GM10248 (cell line): ENCODE results near the gene HBG2.

Experiments
- CTCF ChIA-PET: fragments of 300-600 bp; sonication (Branson Sonifier 250); formaldehyde crosslinking; extraction: SDS; loops from one replicate; lab custom pipeline; 2021; ENCODE audit warnings: antibody characterized with exemption; lab: Yijun Ruan, JAX
- POLR2A ChIA-PET: fragments of 350-650 bp; sonication (Branson Sonifier 250); formaldehyde crosslinking; extraction: SDS; loops from one replicate; lab custom pipeline; 2020; ENCODE audit warnings: antibody characterized with exemption; lab: Yijun Ruan, JAX
- DNase-seq: peaks from one replicate; pipeline ENCODE4 v3.0.0; 2012; ENCODE audit errors: extremely low spot score
- TF ChIP-seq, protein P1 (sequence below): IDR thresholded peaks from 2 replicates; pipeline ENCODE4 v1.5.1; 2012; ENCODE audit warnings: mild to moderate bottlenecking, low read depth; ENCODE audit errors: extremely low read depth, missing control alignments, control extremely low read depth

The HBG2 gene

DNA sequence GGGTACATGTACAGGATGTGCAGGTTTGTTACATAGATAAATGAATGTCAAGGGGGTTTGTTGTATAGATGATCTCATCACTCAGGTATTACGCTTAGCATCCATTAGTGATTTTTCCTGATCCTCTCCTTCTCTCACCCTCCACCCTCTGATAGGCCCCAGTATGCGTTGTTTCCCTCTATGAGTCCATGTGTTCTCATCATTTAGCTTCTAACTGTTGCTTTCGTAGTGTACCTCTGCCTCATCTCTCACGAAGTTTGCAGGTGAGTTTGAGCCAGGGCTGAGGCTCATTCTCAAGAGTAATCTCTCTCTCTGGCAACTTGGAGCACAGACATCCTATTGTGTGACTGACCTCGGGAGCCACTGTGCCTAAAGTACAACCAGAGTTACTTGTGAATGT is 19.8 kb upstream of the HBG2 start:
- no peak for DNase-seq
- ChIA-PET CTCF (no interaction called here), POLR2A (no interaction called here)
- TF ChIP-seq, protein P1, sequence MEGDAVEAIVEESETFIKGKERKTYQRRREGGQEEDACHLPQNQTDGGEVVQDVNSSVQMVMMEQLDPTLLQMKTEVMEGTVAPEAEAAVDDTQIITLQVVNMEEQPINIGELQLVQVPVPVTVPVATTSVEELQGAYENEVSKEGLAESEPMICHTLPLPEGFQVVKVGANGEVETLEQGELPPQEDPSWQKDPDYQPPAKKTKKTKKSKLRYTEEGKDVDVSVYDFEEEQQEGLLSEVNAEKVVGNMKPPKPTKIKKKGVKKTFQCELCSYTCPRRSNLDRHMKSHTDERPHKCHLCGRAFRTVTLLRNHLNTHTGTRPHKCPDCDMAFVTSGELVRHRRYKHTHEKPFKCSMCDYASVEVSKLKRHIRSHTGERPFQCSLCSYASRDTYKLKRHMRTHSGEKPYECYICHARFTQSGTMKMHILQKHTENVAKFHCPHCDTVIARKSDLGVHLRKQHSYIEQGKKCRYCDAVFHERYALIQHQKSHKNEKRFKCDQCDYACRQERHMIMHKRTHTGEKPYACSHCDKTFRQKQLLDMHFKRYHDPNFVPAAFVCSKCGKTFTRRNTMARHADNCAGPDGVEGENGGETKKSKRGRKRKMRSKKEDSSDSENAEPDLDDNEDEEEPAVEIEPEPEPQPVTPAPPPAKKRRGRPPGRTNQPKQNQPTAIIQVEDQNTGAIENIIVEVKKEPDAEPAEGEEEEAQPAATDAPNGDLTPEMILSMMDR: no peak

DNA sequence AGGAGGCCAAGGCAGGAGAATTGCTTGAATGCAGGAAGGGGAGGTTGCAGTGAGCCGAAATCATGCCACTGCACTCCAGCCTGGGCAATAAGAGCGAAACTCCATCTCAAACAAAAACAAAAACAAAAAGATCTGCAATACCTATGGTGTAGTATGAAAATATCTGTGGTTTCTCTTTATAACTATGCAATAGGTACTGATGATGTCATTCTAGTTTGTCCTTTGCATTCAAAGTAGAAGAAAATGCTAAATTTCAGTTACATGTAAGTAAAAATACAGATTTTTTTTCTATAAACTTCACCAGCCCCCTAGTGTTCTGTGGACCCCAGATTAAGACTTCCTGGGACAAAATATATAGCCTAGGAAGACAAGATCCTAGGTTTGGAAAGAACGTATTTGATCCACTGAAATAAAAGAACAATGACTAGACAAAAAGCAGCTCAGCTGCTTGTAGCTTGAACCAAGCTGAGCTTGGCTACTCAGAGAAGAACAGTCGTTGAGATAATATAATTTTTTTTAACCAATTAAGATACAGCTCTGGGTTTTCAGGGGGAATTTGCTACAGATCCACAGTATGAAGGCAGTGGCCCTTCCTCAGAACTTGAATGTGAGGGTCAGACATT is 17.9 kb upstream of the HBG2 start:
- TF ChIP-seq, protein P1: no peak
- CTCF ChIA-PET: interaction anchor here (1.0 kb wide), 1 partner anchor 13 kb away, joined by 3 read pairs; no protein-coding TSS in a partner anchor
- POLR2A ChIA-PET: no interaction called here

DNA sequence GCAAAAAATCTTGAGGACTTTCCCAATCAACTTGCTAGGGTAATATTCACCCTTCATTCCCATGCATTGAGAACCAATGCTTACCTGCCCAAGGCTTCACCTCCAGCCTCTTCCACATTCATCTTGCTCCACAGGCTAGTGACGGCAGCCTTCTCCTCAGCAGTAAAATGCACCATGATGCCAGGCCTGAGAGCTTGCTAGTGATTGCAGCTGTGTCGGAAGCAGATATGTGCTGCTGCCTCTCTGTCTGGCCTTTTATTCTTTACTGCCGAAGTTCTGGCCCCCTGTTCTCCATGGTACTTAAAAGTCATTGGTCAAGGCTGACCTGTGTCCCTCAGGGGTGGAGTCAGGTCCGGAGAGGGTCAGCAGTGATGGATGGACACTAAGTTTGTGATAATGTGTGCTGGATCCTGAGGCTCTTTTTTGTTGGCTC is 15.2 kb upstream of the HBG2 start, which contains the start of gene HBE1:
HBE1 (minus strand) TSS at position 231 of the 433 bp plus-strand sequence; CDS start at position 176, 55 bp downstream.
- POLR2A ChIA-PET: no interaction called here
- TF ChIP-seq, protein P1: no peak
- no peak for DNase-seq
- CTCF ChIA-PET: interaction anchor here (1.4 to 2.3 kb wide), 2 partner anchors 22 to 29 kb away, joined by 4 to 7 read pairs; no protein-coding TSS in a partner anchor

More for the DNA sequence above, 17.9 kb upstream of the HBG2 start:
- DNase-seq: no peak

DNA sequence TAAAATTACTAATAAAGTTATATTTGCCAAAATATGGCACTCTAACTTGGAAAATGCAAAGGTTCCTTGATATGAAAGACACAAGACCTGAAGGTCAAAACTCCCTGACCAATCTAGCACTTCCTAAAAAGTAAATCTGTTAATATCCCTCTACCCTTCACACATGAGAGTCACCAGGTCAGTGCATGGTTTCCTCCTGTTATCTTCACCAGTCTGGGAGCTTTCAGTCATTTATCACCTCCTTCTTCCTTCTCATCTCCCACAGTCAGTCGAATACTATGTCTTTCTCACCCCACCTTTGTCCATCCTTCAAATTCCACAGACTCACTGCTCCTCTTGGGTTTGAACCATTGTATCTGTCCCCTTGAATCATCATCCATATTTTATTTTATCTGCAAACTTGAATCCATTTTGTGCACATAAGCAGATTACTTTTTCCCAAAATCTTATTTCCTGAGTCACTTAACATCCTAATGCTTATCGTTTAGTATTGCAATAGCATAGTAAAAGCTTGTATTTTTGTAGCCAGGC is 12.5 kb upstream of the HBG2 start:
- CTCF ChIA-PET: interaction anchor here (1.0 kb wide), 1 partner anchor 19 kb away, joined by 4 read pairs; no protein-coding TSS in a partner anchor
- TF ChIP-seq, protein P1: no peak
- POLR2A ChIA-PET: no interaction called here
- no peak for DNase-seq

- TF ChIP-seq, protein P1: no peak
- ChIA-PET POLR2A (no interaction called here), CTCF (no interaction called here)
- no peak for DNase-seq
These were observed 12.0 kb upstream of the HBG2 start for GRCh38 chr11:5266609-5267008.

DNA sequence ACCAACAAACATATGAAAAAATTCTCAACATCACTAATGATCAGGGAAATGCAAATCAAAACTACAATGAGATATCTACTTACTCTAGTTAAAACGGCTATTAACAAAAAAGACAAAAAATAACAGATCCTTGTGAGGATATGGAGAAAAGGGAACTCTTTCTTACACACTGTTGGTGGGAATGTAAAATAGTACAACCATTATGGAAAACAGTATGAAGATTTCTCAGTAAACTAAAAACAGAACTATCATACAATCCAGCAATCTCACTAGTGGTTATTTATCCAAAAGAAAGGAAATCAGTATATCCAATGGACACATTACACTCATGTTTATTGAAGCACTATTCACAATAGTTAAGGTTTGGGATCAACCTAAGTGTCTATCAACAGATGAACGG is 11.3 kb upstream of the HBG2 start:
- DNase-seq: no peak
- ChIA-PET POLR2A (no interaction called here), CTCF (no interaction called here)
- TF ChIP-seq, protein P1: no peak
